Measurements from ENCODE around the gene TMSB4X.

DNA sequence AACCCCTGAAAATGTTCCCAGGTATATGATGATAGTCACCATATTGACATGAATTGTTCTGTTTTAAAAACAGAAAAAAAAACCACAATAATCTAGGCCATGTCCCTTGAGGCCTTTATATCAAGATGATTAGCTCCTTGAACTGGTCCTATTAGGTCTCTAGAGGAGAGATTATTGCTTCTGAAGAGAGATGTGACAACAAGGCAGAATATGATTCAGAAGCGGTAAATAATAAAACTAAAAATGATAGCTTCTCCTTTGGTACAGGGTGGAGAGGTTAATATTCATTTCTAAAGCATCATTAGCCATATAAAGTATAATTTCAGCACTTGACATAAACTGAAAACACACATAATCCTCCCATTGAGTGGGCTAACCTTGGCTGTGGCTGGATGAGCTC, 42.7 kb upstream of the TMSB4X start:
- TF ChIP-seq, protein P1, sequence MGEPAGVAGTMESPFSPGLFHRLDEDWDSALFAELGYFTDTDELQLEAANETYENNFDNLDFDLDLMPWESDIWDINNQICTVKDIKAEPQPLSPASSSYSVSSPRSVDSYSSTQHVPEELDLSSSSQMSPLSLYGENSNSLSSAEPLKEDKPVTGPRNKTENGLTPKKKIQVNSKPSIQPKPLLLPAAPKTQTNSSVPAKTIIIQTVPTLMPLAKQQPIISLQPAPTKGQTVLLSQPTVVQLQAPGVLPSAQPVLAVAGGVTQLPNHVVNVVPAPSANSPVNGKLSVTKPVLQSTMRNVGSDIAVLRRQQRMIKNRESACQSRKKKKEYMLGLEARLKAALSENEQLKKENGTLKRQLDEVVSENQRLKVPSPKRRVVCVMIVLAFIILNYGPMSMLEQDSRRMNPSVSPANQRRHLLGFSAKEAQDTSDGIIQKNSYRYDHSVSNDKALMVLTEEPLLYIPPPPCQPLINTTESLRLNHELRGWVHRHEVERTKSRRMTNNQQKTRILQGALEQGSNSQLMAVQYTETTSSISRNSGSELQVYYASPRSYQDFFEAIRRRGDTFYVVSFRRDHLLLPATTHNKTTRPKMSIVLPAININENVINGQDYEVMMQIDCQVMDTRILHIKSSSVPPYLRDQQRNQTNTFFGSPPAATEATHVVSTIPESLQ (CRISPR knock-in tag; IDR thresholded peaks at IDR 0.05): no peak
- TF ChIP-seq, protein P2, sequence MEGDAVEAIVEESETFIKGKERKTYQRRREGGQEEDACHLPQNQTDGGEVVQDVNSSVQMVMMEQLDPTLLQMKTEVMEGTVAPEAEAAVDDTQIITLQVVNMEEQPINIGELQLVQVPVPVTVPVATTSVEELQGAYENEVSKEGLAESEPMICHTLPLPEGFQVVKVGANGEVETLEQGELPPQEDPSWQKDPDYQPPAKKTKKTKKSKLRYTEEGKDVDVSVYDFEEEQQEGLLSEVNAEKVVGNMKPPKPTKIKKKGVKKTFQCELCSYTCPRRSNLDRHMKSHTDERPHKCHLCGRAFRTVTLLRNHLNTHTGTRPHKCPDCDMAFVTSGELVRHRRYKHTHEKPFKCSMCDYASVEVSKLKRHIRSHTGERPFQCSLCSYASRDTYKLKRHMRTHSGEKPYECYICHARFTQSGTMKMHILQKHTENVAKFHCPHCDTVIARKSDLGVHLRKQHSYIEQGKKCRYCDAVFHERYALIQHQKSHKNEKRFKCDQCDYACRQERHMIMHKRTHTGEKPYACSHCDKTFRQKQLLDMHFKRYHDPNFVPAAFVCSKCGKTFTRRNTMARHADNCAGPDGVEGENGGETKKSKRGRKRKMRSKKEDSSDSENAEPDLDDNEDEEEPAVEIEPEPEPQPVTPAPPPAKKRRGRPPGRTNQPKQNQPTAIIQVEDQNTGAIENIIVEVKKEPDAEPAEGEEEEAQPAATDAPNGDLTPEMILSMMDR (IDR thresholded peaks at IDR 0.05): no peak
- TF ChIP-seq, protein P3, sequence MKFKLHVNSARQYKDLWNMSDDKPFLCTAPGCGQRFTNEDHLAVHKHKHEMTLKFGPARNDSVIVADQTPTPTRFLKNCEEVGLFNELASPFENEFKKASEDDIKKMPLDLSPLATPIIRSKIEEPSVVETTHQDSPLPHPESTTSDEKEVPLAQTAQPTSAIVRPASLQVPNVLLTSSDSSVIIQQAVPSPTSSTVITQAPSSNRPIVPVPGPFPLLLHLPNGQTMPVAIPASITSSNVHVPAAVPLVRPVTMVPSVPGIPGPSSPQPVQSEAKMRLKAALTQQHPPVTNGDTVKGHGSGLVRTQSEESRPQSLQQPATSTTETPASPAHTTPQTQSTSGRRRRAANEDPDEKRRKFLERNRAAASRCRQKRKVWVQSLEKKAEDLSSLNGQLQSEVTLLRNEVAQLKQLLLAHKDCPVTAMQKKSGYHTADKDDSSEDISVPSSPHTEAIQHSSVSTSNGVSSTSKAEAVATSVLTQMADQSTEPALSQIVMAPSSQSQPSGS (CRISPR knock-in tag; IDR thresholded peaks at IDR 0.05; ENCODE audit: borderline replicate concordance, low read depth): no peak
- TF ChIP-seq CBFB (CRISPR knock-in tag; IDR thresholded peaks at IDR 0.05; ENCODE audit: low read depth) (no peak), MYBL2 (CRISPR knock-in tag; IDR thresholded peaks at IDR 0.05) (no peak), SOX15 (CRISPR knock-in tag; IDR thresholded peaks at IDR 0.05) (no peak)
